Measurements from ENCODE around the gene CCDC196.

GRCh38 chr14:66468778-66469367, 17.3 kb upstream of the CCDC196 start:
- TF ChIP-seq, protein P1, sequence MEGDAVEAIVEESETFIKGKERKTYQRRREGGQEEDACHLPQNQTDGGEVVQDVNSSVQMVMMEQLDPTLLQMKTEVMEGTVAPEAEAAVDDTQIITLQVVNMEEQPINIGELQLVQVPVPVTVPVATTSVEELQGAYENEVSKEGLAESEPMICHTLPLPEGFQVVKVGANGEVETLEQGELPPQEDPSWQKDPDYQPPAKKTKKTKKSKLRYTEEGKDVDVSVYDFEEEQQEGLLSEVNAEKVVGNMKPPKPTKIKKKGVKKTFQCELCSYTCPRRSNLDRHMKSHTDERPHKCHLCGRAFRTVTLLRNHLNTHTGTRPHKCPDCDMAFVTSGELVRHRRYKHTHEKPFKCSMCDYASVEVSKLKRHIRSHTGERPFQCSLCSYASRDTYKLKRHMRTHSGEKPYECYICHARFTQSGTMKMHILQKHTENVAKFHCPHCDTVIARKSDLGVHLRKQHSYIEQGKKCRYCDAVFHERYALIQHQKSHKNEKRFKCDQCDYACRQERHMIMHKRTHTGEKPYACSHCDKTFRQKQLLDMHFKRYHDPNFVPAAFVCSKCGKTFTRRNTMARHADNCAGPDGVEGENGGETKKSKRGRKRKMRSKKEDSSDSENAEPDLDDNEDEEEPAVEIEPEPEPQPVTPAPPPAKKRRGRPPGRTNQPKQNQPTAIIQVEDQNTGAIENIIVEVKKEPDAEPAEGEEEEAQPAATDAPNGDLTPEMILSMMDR (conservative IDR thresholded peaks at IDR 0.05; ENCODE audit: low read length) = no peak
- TF ChIP-seq EZH2phosphoT487 (IDR thresholded peaks at IDR 0.05; ENCODE audit: borderline replicate concordance, low read depth, low read length) = no peak
